GM10847 (cell line): ENCODE measurements around the gene INPP5A.

Experiments
- POLR2A ChIP-seq: IDR thresholded peaks from 2 replicates; pipeline ENCODE4 v1.6.1; 2011; ENCODE audit not compliant: insufficient read length; ENCODE audit errors: extremely low read depth

Gene INPP5A

DNA sequence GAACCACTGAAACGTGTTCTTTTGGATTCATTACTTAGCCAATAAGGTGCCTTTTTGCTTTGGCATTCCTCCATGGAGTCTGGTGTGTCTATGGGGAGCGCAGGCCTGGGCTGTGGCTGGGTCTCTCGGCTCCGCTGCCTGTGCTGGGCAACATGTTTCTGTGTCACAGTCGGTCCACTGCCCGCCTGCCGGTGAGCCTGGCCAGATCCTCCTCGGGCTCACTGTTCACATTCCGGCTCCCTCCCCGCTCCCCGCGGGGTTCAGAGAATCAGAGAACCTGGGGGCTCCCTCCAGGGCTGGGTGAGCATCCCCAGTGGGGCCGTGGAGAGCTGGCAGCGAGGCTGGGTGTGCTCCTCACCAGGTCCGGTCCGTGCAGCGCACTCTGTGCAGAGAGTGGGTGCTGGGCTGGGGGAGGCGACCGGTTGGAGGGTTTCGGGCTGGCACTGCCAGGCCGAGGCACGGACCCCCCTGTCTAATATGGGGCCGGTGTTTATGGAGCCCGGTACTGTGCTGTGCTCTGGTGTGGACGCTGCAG is 70.4 kb downstream of the INPP5A start:
- TF ChIP-seq POLR2A: no peak

DNA sequence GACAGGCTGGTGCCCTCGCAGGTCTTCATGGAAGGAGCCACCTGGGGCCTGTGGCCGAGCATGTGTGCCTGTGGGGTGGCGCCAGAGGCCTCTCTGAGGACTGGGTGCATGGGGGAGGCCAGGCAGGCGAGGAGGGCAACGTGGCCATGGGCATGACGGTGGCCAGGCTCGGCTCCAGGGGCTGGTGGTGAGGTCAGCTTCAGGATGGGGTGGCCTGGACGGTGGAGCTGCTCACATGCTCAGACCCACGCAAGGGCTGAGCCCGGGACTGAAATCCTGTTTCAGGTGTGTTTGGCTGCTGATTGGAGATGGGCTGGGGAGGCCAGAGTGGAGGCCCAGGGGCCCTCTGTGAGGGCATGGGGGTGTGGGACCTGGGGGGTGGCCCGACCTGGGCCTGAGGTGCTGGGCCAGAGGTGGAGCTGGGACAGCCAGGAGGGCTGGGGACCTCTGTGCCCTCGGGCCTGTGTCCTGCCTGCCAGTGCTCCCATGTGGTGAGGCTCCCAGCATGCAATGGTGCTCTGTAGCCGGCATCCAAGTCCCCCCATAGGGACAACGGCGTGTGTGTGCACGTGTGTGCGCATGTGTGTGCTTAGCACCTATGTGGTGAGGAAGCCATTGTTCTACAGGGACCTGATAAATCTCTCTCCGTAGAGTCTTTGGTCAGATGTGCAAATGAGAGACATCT is 71.1 kb downstream of the INPP5A start:
- no peak for TF ChIP-seq POLR2A

DNA sequence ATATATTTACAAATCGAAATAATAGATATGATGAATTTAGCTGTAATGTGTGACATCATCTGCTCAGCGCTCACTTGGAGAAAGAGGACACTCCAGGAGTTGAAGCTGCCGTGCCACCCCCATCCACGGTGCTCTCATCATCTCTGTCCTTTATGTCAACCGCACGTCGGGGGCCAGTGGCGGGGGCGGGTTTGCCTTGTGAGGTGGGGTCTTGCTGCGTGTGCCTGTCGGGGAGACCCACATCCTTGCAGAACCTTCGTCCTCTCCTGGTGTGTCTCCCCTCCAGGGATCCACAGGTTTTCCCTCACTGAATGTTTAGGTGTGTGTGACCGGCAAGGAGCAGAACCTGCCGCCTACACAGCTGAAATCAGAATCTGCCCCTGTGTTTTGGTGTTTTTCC is 71.6 kb downstream of the INPP5A start:
- TF ChIP-seq POLR2A: no peak

DNA sequence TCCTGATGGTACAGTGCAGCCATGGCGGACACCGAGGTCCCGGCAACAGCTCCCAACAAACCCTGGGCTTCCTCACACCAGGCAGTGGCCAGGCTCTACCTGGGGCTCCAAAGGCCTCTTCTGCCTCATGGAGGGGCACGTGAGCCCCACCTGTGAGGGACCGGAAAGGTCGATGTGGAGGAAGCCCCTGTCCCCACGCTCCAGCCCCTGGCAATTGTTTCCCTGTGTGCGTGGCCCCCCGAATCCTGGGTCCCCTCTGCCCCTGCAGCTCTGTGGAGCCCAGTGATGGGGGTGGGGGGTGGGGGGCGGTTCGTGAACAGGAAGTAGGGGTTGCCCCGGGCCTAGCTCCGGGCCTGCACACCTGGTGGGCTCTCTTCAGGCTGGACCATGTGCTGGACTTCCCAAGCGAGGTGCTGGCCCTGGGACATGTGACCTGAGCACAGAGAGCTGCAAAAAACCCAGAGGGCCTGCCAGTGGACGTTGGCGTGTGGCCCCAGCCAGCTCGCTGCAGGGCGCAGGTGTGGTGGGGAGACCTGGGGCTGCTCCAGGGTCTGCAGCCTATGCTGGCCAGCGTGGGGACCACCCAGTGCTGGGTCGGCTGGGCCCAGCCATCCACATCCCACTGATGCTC is 72.6 kb downstream of the INPP5A start:
- TF ChIP-seq POLR2A: no peak

DNA sequence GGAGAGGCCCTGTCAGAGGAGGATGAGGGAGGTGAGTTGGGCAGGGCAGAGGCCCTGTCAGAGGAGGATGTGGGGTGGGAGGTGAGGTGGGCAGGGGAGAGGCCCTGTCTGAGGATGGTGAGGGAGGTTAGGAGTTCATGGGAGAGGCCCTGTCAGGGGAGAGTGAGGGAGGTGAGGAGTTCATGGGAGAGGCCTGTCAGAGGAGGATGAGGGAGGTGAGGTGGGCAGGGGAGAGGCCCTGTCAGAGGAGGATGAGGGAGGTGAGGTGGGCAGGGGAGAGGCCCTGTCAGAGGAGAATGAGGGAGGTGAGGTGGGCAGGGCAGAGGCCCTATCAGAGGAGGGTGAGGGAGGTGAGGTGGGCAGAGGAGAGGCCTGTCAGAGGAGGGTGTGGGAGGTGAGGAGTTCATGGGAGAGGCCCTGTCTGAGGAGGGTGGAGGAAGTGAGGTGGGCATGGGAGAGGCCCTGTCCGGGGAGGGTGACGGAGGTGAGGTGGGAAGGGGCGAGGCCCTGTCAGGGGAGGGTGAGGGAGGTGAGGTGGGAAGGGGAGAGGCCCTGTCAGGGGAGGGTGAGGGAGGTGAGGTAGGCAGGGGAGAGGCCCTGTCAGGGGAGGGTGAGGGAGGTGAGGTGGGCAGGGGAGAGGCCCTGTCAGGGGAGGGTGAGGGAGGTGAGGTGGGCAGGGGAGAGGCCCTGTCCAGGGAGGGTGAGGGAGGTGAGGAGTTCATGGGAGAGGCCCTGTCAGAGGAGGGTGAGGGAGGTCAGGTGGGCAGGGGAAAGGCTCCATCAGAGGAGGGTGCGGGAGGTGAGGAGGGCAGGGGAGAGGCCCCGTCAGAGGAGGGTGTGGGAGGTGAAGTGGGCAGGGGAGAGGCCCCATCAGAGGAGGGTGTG is 73.7 kb downstream of the INPP5A start:
- TF ChIP-seq POLR2A: no peak

DNA sequence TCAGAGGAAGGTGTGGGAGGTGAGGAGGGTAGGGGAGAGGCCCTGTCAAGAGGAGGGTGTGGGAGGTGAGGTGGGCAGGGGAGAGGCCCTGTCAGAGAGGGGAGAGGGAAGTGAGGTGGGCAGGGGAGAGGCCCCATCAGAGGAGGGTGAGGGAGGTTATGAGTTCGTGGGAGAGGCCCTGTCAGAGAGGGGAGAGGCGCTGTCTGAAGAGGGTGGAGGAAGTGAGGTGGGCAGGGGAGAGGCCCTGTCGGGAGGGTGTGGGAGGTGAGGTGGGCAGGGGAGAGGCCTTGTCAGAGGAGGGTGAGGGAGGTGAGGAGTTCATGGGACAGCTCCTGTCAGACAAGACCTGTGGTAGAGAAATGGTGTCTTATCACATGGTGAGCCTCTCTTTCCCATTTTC is 74.4 kb downstream of the INPP5A start:
- no peak for TF ChIP-seq POLR2A

DNA sequence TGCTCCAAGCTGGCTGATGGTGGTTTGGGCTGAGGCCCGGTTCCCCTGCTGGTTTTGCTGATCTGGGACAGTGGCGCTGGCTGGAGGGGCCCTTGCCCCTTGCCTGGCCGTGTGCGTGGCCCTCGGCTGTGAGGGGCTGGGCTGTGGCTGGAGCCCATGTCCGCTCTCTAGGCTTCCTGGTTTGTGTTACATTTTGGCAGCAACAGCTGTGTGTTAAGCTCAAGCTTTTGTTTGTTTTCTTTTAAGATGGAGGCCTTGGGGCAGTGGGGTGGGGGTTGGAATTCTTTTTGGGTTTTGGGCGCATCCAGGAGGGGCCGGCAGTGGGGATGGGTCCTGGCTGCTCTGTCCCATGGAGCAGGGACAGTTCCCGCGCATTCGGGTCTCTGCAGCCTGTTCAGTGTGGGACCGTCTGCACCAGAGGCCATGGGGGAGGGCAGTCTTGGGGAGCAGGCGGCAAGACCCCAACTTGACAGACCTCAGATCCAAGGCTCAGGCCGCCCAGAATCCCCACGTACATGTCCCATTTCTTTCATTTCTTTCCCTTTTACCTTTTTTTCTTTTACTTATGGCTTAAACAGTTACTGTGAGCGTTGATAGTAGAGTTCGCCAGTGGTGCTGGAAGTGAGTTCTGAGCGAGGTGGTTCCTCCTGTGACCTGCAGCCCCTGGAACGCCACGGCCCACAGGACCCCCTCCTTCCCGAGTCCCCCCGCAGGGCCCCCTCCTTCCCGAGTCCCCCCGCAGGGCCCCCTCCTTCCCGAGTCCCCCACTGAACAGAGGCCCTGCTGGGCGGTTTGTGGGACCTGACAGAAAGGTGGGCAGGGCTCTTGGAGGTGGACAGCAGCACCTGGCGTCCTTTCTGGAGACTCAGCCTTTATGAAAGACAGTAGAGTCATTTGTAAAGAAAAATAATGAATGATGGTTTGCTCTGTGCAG is 75.3 kb downstream of the INPP5A start:
- no peak for TF ChIP-seq POLR2A

DNA sequence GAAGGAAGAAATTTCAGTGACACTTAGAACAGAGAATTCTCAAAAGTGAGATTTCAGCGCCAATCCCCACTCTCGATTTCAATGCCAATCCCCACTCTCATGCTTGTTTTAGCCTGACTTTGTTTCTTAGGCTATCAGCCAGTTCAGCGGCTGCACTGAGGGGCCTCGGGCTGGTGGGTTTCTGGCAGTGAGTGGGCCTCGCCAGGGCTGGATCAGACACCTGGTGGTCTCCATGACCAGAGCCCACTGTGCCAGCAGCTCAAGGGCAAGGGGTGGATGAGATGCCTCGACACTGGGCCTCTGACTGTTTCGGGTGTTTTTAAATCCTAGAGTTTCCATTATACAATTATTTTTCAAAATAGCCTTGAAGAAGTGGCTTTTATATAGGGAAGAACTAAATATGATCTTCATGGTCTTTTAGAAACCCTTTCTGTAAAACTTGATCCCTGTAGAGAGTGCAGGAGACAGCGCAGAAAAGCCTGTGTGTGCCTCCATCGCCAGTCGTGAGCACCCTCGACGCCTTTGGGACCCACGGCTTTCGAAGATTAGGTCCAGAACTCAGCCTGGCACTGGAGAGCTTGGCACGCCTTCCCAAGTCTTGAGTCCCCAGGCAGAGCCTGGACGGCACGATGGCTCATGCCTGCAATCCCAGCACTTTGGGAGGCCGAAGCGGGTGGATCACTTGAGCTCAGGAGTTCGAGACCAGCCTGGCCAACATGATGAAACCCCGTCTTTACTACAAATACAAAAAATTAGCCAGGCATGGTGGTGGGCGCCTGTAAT is 76.2 kb downstream of the INPP5A start:
- no peak for TF ChIP-seq POLR2A

DNA sequence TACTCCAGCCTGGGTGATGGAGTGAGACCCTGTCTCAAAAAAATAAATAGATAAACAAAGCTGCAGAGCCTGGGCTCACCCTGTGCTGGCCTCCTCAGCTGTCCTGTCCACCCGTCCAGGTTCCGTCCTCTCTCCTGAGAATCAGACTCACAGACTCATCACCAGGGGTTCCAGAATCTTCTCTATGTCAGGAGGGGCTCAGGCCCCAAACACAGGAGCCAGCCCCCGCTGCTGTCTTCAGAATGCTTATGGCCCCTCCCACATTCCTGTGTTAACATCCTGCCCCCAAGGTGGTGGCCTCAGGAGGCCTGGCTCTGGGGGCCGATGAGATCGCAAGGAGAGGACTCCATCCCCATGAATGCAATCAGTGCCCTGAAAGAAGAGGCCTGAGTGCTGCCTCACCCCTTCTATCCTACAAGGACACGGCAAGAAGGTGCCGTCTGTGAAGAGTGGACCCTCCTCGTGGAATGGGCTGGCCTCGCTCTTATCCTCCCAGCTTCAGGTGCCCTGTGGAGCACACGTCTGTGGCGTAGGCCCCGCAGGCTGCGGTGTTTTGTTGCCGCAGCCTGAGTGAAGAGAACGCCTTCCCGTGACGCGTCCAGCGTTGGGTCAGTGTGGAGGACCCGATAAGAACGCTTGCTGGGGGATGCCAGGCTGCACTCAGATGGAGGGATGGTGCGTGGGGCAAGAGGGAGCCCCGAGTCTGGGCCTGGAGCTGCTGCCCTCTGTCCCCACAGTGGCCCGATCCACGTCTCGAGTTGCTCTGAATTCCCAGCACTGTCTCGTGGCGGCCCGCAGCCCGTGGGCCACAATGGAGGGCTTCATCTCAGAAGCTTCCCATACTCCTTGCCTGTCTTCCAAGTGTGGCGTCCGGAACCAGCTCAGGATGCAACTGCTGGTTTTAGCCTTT is 77.1 kb downstream of the INPP5A start:
- no peak for TF ChIP-seq POLR2A

DNA sequence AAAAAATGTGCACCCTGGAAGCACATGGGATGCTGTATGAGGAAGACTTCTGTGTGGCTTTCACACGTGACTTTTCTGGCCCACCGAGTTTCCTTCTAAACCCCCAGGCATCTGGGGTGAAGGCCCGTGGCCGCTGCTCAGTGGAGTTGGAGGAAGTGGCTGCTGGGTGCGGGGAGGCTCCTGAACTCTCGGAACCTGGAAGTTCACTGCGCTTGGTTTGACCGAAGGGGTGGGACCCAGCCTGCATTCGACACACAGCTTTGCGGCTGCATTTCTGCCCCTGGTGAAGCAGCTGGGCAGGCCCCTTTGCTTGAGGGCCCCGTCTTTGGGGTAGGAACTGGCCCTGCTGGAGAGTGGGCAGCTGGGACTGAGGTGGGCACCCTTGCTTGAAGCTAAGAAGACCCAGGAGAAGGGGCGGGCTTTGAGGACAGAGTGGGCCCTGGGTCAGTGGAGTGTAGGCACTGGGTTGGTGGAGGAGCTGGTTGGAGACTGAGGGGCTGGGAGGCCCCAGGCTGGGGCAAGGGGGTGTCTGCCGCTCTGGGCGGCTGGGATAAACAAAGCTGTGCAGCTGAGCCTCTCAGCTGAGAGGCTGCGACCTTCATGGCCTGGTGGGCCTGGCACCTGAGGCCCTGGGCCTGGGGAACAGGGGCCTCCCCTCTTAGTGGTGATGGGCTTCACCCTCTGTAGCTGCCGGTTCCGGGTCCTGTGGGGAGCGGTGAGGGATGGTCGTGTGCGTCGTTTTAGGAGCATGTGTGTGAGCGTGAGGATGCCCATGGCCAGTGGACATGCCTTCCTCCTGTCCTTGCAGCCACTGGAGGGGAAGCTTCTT is 78.0 kb downstream of the INPP5A start:
- no peak for TF ChIP-seq POLR2A

DNA sequence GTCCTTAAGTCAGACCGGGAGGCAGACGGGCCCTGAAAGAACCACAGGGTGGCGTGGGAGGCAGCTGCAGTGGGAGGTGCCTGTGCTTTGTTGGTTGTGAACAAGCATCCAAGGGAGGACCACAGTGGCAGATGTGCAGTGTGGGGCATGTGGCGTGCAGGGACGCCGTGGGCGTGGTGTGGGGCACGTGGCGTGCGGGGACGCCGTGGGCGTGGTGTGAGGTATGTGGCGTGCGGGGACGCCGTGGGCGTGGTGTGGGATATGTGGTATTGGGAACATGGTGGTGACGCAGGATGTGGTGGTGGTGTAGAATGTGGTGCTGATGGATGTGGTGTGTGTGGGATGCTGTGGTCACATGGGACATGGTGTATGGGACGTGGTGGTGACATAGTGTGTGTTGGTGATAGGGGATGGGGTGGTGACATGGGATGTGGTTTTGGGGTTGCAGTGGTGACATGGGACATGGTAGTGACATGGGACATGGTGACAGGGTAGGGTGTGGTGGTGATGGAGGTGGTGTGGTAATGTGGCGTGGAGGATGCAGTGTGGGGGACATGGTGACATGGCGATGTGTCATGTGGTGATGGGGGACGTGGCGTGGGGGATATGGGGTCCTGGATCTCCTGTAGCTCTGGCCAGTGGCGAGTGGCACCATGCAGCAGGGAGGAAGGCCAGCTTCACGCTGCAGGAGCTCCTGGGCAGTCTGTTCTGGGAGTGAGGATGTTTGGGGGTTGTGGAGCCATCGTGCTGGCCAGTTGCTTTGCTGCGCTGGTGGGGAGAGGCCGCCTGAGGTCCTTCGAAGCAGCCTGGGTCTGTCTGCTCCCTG is 78.8 kb downstream of the INPP5A start:
- no peak for TF ChIP-seq POLR2A
